HG02938 (cell line): ENCODE data around the gene MADD.

Experiments used
- ATAC-seq: cut with Tn5 transposase; IDR thresholded peaks from one replicate; pipeline ENCODE4 v1.9.1; 2021; ENCODE audit warnings: mild to moderate bottlenecking, moderate library complexity; ENCODE audit not compliant: unreplicated experiment

MADD gene

GRCh38 chr11:47355283-47356128 lies 85.6 kb downstream of the MADD start:
- ATAC-seq, result no peak

- no peak for ATAC-seq
Observed at GRCh38 chr11:47356129-47356997, 86.4 kb downstream of the MADD start.

DNA sequence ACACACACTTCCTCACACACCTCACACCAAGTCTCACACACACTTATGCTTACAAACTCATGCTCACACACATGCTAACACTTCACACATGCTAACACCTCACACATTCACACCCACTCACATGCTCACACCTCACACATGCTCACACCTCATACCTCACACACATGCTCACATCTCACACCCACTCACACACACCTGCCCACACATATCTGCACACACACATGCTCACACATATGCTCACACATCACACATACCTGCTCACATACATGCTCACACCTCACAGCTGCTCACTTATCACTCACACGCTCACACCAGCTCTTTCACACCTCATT lies 87.0 kb downstream of the MADD start:
- no peak for ATAC-seq

DNA sequence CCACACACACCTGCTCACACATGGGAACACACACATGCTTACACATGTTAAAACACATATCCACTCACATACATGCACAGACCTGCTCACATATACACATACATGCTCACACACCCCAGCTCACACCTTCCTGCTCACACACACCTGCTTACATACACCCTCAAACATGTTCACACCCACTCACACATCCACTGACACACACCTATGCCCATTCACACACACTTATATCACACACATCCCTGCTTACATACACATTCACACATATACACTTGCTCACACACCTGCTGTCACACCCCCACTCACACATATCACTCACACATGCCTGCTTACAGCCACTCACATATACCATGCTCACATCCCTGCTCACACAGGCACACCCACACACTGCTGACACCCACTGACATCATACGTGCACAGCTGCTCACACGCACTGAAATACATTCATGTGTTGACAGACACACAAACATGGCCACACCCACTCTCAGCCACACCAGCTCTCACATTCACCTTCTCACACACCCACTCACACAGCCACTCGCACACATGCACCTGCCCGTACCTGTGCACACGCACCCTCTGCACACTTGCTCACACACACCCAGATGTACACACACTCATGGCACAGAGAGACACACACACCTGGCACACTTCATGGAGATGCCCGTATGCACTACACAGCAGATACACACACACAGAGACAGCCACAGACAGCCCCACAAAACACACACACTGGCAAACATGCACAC lies 88.2 kb downstream of the MADD start:
- no peak for ATAC-seq

- no peak for ATAC-seq
Observed at GRCh38 chr11:47358731-47359051, 88.8 kb downstream of the MADD start.

- ATAC-seq, result no peak
Observed at GRCh38 chr11:47359162-47359561, 89.2 kb downstream of the MADD start.

DNA sequence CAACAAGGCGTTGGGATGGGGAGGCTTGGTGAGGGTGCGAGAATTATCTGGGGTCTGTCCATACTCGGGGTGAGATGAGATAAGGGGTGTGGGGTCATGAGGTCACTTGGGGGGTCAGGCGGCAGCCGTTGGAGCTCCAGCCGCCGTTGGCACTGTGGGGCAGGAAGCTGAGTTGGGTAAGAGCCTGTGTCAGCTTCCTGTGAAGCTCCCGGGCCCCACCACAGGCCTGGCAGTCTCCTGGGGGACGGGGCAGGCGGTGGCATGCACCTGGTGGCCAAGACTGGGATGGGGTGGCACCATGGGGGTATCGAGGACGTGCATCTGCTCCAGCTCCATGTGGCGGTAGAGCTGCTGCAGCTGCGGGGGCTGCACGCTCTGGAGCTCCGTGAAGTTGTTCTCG lies 89.7 kb downstream of the MADD start:
- ATAC-seq, result no peak

DNA sequence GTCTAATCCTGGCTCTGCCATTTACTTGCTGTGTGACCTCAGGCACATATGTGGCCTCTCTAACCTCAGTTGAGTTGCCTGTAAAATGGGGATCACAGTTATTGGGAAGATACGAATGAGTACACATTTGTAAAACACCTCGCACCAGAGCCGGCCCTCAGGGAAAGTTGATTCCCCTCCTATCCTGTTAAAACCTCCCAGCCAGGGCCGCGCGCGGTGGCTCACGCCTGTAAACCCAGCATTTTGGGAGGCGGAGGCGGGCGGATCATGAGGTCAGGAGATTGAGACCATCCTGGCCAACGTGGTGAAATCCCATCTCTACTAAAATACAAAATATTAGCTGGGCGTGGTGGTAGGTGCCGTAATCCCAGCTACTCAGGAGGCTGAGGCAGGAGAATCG lies 90.4 kb downstream of the MADD start:
- ATAC-seq, result no peak

DNA sequence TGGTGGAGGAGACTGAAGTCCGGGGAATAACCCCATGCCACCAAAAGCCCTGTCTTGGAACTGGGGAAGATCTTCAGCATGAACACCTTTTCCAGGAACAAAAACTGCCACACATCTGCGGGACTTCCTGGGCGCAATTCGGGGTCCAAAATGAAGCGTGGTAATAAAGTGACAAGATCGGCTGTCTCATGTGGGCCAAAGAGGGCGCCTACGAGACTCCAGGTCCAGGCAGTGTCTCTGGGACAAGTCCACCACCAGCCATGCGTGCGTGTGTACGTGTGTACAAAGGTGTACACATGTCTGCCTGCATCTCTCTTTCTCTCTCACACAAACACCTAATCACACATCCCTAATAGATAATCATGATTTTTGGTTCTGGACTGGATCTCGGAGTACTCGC lies 91.5 kb downstream of the MADD start:
- ATAC-seq, result no peak

GRCh38 chr11:47366020-47366490 lies 96.1 kb downstream of the MADD start:
- no peak for ATAC-seq

DNA sequence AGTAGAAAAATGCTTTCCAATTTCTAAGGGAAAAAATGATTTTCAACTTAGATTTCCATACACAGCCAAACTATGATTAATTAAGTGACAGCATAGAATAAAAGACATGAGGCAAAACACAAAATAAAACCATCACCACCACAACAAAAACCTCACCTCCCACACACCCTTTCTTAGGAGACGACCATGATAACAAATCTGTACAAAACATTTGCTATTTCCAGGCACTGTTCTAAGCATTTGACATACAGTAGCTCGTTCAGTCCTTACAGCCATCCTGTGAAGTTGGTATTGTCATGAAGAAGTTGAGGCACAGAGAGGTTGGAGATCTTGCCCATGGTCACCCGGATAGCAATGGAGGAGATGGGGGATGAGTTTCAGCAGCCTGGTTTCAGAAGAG lies 99.7 kb downstream of the MADD start:
- ATAC-seq, result no peak

DNA sequence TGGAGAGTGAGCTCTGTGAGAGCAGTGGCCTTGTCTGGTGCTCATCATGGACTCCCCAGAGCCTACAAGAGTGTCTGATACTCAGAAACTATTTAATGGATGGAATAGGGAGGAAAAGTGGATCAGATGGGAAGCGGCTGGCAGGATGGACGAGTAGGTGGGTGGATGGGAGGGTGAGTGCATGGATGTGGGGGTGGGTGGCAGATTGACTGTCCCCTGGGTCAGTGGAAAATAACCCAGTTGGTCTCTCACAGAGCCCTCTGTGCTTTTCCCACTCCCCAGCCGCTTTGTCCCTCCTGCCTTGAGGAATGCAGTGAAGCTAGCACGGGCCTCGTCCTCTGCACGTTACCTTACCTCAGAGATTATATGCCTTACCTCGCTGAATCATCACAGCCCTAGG lies 102.5 kb downstream of the MADD start:
- ATAC-seq, result no peak

DNA sequence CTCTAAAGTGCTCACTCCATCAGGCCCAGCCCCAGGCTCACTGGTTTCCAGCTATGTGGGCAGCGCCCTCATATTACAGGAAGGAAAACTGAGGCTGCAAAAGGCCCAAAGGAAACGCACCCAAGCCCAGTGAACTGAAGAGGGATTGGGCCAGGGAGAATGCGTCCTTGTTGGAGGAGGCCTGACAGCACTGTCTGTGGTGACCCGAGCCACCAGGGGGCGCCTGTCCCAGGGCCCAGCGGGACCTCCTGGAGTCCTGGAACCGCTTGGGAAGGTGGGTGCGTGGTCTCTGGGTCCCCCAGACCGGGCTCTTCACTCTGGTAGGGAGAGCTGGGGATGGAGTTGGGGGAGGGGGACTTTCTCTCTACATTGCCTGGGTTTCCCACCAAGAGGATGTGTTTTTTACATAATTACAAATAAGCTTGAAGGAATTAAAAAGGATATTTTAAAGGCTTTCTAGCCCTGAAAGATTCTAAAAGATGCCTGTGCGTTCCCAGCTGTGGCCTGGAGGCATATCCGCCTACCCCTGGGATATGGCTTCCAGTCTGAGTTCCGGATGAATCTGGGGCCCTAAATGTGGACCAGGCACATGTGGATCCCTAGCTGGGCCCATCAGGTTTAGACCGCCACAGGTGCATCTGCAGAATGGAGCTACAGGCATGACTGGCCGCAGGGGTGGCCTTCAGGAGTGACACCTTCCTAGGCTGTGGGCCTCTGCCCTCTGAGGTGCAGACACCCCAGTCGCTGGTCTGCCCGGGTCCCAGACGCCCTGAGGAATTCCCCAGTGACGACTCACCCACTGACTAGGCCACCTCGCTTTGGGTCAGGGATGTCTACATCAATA lies 104.2 kb downstream of the MADD start:
- no peak for ATAC-seq

DNA sequence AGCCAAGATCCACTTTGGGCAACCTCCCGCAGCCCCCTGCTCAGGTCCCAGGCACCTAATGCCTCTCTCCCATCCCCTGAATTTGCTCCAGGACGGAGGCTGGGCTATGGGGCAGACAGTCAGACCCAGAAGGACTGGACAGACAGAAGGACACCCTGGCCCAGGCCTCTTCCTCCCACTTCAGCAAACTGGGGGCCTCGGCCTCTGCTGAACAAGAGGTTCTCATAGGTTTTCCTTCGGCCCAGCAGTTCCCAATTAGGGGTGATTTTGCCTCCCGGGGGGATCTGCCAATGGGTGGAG lies 104.7 kb downstream of the MADD start:
- ATAC-seq, result no peak

DNA sequence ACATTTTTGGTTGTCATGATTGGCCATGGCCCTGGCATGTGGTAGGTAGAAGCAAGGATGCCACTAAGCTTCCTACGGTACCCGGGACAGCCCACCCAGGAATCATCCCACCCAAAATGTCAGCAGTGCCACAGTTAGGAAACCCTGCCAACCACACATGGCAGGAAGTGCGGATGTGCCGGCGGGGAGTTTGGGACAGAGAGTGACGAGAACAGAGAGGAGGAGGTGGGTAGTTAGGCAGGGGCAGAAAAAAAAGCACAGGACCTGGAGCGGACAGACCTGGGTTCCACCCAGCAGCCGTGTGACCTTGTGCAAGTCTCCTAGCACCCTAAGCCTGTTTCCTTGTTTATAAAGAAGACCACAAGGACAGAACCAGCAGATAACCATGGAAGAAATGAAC lies 105.1 kb downstream of the MADD start:
- no peak for ATAC-seq

GRCh38 chr11:47375546-47376085 lies 105.7 kb downstream of the MADD start:
- ATAC-seq, result no peak

GRCh38 chr11:47376107-47376524 lies 106.2 kb downstream of the MADD start:
- no peak for ATAC-seq

DNA sequence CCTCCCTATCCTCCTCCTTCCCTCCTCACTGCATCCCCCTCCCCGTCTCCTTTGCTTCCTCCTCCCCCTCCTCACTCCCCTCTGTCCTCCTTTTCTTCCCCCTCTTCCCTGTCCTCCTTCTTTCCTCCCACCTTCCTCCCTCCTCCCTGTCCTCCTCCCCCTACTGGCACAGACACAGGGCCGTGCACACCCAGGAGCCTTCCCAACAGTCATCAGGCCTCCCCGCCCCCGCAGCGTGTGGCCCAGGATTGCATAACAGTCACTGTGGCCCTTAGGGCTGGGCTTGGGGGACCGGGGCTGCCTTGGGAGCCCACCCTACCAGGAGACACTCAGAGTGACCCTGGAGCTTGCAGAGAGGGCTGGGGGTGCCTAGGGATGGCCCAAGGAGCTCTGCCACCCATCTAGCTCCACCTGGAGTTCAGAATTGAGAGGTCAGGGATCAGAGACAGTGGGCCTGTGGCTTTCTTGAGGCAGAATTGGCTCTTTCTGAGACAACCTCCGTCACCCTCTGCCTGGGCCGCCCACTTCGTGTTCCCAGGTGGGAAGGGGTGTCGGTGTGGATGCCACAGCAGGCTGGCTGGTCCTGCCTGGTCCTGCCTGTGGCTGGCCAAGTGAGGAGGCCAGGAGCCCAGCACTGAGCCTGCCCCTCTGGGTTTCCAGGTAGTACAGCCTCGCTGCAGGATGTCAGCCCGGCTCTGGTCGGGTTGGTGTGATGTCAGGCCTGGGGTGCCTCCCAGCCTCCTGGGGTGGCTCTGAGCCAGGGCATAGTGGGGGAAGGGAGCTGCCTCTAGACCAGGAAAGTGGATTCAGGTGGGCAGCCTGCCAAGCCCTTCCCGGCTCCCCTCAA lies 106.8 kb downstream of the MADD start:
- no peak for ATAC-seq

GRCh38 chr11:47377571-47378009 lies 107.7 kb downstream of the MADD start:
- no peak for ATAC-seq
